ENCODE results near the gene TCEAL7. TPM values are rescaled to one million over a fixed set of nuclear protein-coding genes. Genes with fewer than 3 reads are reported as not detected.
"Not testable (repeated sequence)": the region's sequence is repeated elsewhere in the genome, so short reads cannot be mapped to it uniquely, and the experiment has no call there.

TCEAL7 gene
- total and polyA plus RNA-seq, 4 experiments from 2014 or later: not detected

- DNase-seq: no peak
- intact Hi-C loops (cut with micrococcal nuclease): no loop called here
- Mint-ChIP-seq H3K36me3 (no peaks in the 10 kb centered on the region), H3K4me1 (peaks cover 5 to 16% (median 10%) of the 10 kb centered on the region in 4 donors), H3K4me3 (peak within 1 kb of the TSS; percentile 82 to 89 (median 86)), H3K27me3 (peaks cover 2 to 3% of the 10 kb centered on the region in 2 donors), H3K27ac (peak within 1 kb of the TSS in 3 of 7 donors; percentile 50 to 79 (median 61)), H3K9me3 (no peaks in the 10 kb centered on the region)
- H3K9me3 ChIP-seq (ENCODE audit: control insufficient read depth in 1 of 2, low read length in 2 of 2): no peaks in the 10 kb centered on the region
- no peaks in the 10 kb centered on the region for H3K36me3 ChIP-seq (ENCODE audit: insufficient read depth, low read length)
- ChIA-PET POLR2A (ENCODE audit: partially characterized antibody) (interaction anchor here (1.6 kb wide), 1 partner anchor 10 kb away, joined by 3 read pairs; no protein-coding TSS in a partner anchor), CTCF (ENCODE audit: partially characterized antibody) (interaction anchor here (0.8 kb wide), 1 partner anchor 107 kb away, joined by 3 read pairs; no protein-coding TSS in a partner anchor)
- H3K4me1 ChIP-seq (ENCODE audit: insufficient read depth, low read length): peaks cover 8% of the 10 kb centered on the region
- no peaks in the 10 kb centered on the region for H3K27me3 ChIP-seq (ENCODE audit: insufficient read depth, low read length)
- no peak within 1 kb of the TSS for H3K27ac ChIP-seq (ENCODE audit: low read depth, low read length)
- H3K4me3 ChIP-seq (ENCODE audit: low read length in 2 of 2): peak within 1 kb of the TSS in 1 of 2 donors; percentile 34
Measured at GRCh38 chrX:103356130-103356798, 26.2 kb downstream of the TCEAL7 start, which contains the start of gene TCEAL9. Gene TCEAL9 (plus strand): TSS chrX:103356506. CDS start chrX:103357685, 1,179 bp downstream.

GRCh38 chrX:103356858-103357257, 26.8 kb downstream of the TCEAL7 start:
- Mint-ChIP-seq H3K27me3 (peaks cover 2 to 3% of the 10 kb centered on the region in 2 donors), H3K4me1 (peaks cover 5 to 16% (median 10%) of the 10 kb centered on the region in 4 donors), H3K27ac (peak overlapping the region in 2 of 7 donors; percentile 44 to 48), H3K36me3 (no peaks in the 10 kb centered on the region), H3K9me3 (no peaks in the 10 kb centered on the region), H3K4me3 (peak overlapping the region; percentile 82 to 89 (median 86))
- H3K4me1 ChIP-seq (ENCODE audit: insufficient read depth, low read length): peaks cover 8% of the 10 kb centered on the region
- H3K4me3 ChIP-seq (ENCODE audit: low read length in 2 of 2): peak overlapping the region in 1 of 2 donors; percentile 34
- H3K27ac ChIP-seq (ENCODE audit: low read depth, low read length): no peak overlapping the region
- POLR2A ChIA-PET (ENCODE audit: partially characterized antibody): no interaction called here
- no peaks in the 10 kb centered on the region for H3K36me3 ChIP-seq (ENCODE audit: insufficient read depth, low read length)
- no peaks in the 10 kb centered on the region for H3K9me3 ChIP-seq (ENCODE audit: control insufficient read depth in 1 of 2, low read length in 2 of 2)
- CTCF ChIA-PET (ENCODE audit: partially characterized antibody): interaction anchor here (1.1 kb wide), 1 partner anchor 107 kb away, joined by 3 read pairs; no protein-coding TSS in a partner anchor
- DNase-seq: no peak
- H3K27me3 ChIP-seq (ENCODE audit: insufficient read depth, low read length): no peaks in the 10 kb centered on the region
- intact Hi-C loops (cut with micrococcal nuclease): no loop called here

- no peak overlapping the region for H3K4me3 Mint-ChIP-seq
- no peaks in the 10 kb centered on the region for H3K27me3 ChIP-seq (ENCODE audit: insufficient read depth, low read length)
- no peaks in the 10 kb centered on the region for H3K36me3 Mint-ChIP-seq
- H3K4me1 ChIP-seq (ENCODE audit: insufficient read depth, low read length): peaks cover 8% of the 10 kb centered on the region
- H3K27me3 Mint-ChIP-seq: peaks cover 2 to 3% of the 10 kb centered on the region in 2 donors
- peaks cover 5 to 16% (median 10%) of the 10 kb centered on the region in 4 donors for H3K4me1 Mint-ChIP-seq
- CTCF ChIA-PET (ENCODE audit: partially characterized antibody): interaction anchor here (1.1 kb wide), 1 partner anchor 106 kb away, joined by 3 read pairs; no protein-coding TSS in a partner anchor
- POLR2A ChIA-PET (ENCODE audit: partially characterized antibody): no interaction called here
- no peaks in the 10 kb centered on the region for H3K9me3 ChIP-seq (ENCODE audit: control insufficient read depth in 1 of 2, low read length in 2 of 2)
- intact Hi-C loops (cut with micrococcal nuclease): no loop called here
- H3K27ac ChIP-seq (ENCODE audit: low read depth, low read length): no peak overlapping the region
- H3K9me3 Mint-ChIP-seq: no peaks in the 10 kb centered on the region
- no peak for DNase-seq
- H3K36me3 ChIP-seq (ENCODE audit: insufficient read depth, low read length): no peaks in the 10 kb centered on the region
- H3K4me3 ChIP-seq (ENCODE audit: low read length in 2 of 2): no peak overlapping the region
- no peak overlapping the region for H3K27ac Mint-ChIP-seq
Measured at GRCh38 chrX:103357871-103358270, 27.8 kb downstream of the TCEAL7 start.

- POLR2A ChIA-PET (ENCODE audit: partially characterized antibody); intact Hi-C loops (cut with micrococcal nuclease); H3K36me3 Mint-ChIP-seq; H3K4me3 ChIP-seq (ENCODE audit: low read length in 2 of 2); H3K4me3 Mint-ChIP-seq; H3K36me3 ChIP-seq (ENCODE audit: insufficient read depth, low read length); H3K27ac ChIP-seq (ENCODE audit: low read depth, low read length); H3K27ac Mint-ChIP-seq; H3K27me3 Mint-ChIP-seq; CTCF ChIA-PET (ENCODE audit: partially characterized antibody); H3K27me3 ChIP-seq (ENCODE audit: insufficient read depth, low read length); H3K4me1 ChIP-seq (ENCODE audit: insufficient read depth, low read length); H3K9me3 ChIP-seq (ENCODE audit: control insufficient read depth in 1 of 2, low read length in 2 of 2); DNase-seq; H3K9me3 Mint-ChIP-seq: not testable (repeated sequence)
- peaks cover 5 to 16% (median 10%) of the 10 kb centered on the region in 4 donors for H3K4me1 Mint-ChIP-seq
Measured at GRCh38 chrX:103359605-103360004, 29.6 kb downstream of the TCEAL7 start.

GRCh38 chrX:103360092-103360491, 30.1 kb downstream of the TCEAL7 start:
- intact Hi-C loops (cut with micrococcal nuclease): no loop called here
- H3K4me1 ChIP-seq (ENCODE audit: insufficient read depth, low read length): peaks cover 8% of the 10 kb centered on the region
- no peak overlapping the region for H3K27ac Mint-ChIP-seq
- no peak overlapping the region for H3K4me3 ChIP-seq (ENCODE audit: low read length in 2 of 2)
- no peaks in the 10 kb centered on the region for H3K27me3 ChIP-seq (ENCODE audit: insufficient read depth, low read length)
- H3K9me3 Mint-ChIP-seq: no peaks in the 10 kb centered on the region
- H3K4me3 Mint-ChIP-seq: no peak overlapping the region
- no peak for DNase-seq
- H3K27me3 Mint-ChIP-seq: peaks cover 2 to 3% of the 10 kb centered on the region in 2 donors
- no peak overlapping the region for H3K27ac ChIP-seq (ENCODE audit: low read depth, low read length)
- H3K36me3 ChIP-seq (ENCODE audit: insufficient read depth, low read length): no peaks in the 10 kb centered on the region
- ChIA-PET CTCF (ENCODE audit: partially characterized antibody) (no interaction called here), POLR2A (ENCODE audit: partially characterized antibody) (no interaction called here)
- no peaks in the 10 kb centered on the region for H3K36me3 Mint-ChIP-seq
- no peaks in the 10 kb centered on the region for H3K9me3 ChIP-seq (ENCODE audit: control insufficient read depth in 1 of 2, low read length in 2 of 2)
- peaks cover 5 to 16% (median 10%) of the 10 kb centered on the region in 4 donors for H3K4me1 Mint-ChIP-seq

- Mint-ChIP-seq H3K4me3 (no peak overlapping the region), H3K4me1 (peaks cover 5 to 14% (median 9%) of the 10 kb centered on the region in 4 donors), H3K27ac (no peak overlapping the region), H3K36me3 (no peaks in the 10 kb centered on the region), H3K27me3 (peaks cover 2% of the 10 kb centered on the region in 2 donors), H3K9me3 (no peaks in the 10 kb centered on the region)
- Histone ChIP-seq H3K27me3 (ENCODE audit: insufficient read depth, low read length) (no peaks in the 10 kb centered on the region), H3K27ac (ENCODE audit: low read depth, low read length) (no peak overlapping the region), H3K36me3 (ENCODE audit: insufficient read depth, low read length) (no peaks in the 10 kb centered on the region), H3K4me3 (ENCODE audit: low read length in 2 of 2) (no peak overlapping the region), H3K4me1 (ENCODE audit: insufficient read depth, low read length) (peaks cover 8% of the 10 kb centered on the region), H3K9me3 (ENCODE audit: control insufficient read depth in 1 of 2, low read length in 2 of 2) (no peaks in the 10 kb centered on the region)
- intact Hi-C loops (cut with micrococcal nuclease): no loop called here
- POLR2A ChIA-PET (ENCODE audit: partially characterized antibody): no interaction called here
- CTCF ChIA-PET (ENCODE audit: partially characterized antibody): no interaction called here
- no peak for DNase-seq
Measured at GRCh38 chrX:103360916-103361315, 30.9 kb downstream of the TCEAL7 start.

GRCh38 chrX:103361798-103362197, 31.8 kb downstream of the TCEAL7 start:
- CTCF ChIA-PET (ENCODE audit: partially characterized antibody): no interaction called here
- no peak overlapping the region for H3K27ac Mint-ChIP-seq
- H3K9me3 Mint-ChIP-seq: no peaks in the 10 kb centered on the region
- peaks cover under 1 to 6% (median under 1%) of the 10 kb centered on the region in 4 donors for H3K4me1 Mint-ChIP-seq
- no peaks in the 10 kb centered on the region for H3K27me3 ChIP-seq (ENCODE audit: insufficient read depth, low read length)
- H3K4me3 ChIP-seq (ENCODE audit: low read length in 2 of 2): no peak overlapping the region
- H3K4me3 Mint-ChIP-seq: no peak overlapping the region
- H3K36me3 Mint-ChIP-seq: no peaks in the 10 kb centered on the region
- no peak overlapping the region for H3K27ac ChIP-seq (ENCODE audit: low read depth, low read length)
- no peaks in the 10 kb centered on the region for H3K9me3 ChIP-seq (ENCODE audit: control insufficient read depth in 1 of 2, low read length in 2 of 2)
- POLR2A ChIA-PET (ENCODE audit: partially characterized antibody): no interaction called here
- intact Hi-C loops (cut with micrococcal nuclease): no loop called here
- no peak for DNase-seq
- H3K36me3 ChIP-seq (ENCODE audit: insufficient read depth, low read length): no peaks in the 10 kb centered on the region
- H3K4me1 ChIP-seq (ENCODE audit: insufficient read depth, low read length): no peaks in the 10 kb centered on the region
- peaks cover 0 to 2% of the 10 kb centered on the region in 2 donors for H3K27me3 Mint-ChIP-seq

All from CD4-positive, alpha-beta memory T cell (primary cell).